Ecto neural progenitor cell (in vitro differentiated cells): ENCODE measurements around the gene PPP4R4.
"Not testable (repeated sequence)": the region's sequence is repeated elsewhere in the genome, so short reads cannot be mapped to it uniquely, and the experiment has no call there.

ENCODE experiments used
- DNase-seq: peaks from one replicate; pipeline ENCODE4 v3.0.0-alpha.2; 2018; ENCODE audit warnings: low spot score

PPP4R4 gene

DNA sequence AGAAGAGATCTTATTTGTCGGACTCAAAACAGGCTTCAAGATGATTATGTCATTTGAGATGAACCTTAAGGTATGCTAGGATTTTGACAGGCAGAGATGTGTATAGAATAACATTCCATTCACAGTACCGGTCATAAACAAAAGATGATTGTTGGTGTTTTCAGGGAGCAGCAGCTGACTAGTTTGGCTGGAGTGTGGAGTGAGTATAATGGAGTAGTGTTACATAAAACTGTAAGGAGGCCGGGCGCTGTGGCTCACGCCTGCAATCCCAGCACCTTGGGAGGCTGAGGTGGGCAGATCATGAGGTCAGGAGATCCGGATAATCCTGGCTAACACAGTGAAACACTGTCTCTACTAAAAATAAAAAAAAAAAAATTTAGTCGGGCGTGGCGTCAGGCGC, 95.0 kb downstream of the PPP4R4 start:
- no peak for DNase-seq

DNA sequence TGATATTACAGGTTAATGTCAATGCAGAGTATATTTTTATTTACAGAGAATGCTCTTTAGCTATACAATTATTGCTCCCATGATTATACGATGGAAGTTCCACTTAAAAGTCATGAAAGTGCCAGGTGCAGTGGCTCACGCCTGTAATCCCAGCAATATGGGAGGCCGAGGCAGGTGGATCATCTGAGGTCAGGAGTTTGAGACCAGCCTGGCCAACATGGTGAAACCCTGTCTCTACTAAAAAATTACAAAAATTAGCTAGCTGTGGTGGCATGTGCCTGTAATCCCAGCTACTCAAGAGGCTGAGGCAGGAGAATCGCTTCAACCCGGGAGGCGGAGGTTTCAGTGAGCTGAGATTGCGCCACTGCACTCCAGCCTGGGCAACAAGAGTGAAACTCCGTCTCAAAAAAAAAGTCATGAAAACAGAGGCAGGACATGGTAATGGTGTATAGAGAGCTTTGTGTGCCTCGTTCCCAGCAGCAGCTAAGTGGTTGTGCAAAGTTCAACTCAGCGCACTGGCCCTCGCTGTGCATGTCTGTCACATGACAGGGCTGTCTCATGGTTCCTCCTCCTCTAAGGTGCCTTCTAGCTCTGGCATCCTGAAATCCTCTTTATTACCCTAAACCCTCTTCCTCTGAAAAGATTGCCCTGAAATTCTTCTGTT, 102.9 kb downstream of the PPP4R4 start:
- DNase-seq: not testable (repeated sequence)

- no peak for DNase-seq
Observed at GRCh38 chr14:94278731-94279130, 104.6 kb downstream of the PPP4R4 start.

DNA sequence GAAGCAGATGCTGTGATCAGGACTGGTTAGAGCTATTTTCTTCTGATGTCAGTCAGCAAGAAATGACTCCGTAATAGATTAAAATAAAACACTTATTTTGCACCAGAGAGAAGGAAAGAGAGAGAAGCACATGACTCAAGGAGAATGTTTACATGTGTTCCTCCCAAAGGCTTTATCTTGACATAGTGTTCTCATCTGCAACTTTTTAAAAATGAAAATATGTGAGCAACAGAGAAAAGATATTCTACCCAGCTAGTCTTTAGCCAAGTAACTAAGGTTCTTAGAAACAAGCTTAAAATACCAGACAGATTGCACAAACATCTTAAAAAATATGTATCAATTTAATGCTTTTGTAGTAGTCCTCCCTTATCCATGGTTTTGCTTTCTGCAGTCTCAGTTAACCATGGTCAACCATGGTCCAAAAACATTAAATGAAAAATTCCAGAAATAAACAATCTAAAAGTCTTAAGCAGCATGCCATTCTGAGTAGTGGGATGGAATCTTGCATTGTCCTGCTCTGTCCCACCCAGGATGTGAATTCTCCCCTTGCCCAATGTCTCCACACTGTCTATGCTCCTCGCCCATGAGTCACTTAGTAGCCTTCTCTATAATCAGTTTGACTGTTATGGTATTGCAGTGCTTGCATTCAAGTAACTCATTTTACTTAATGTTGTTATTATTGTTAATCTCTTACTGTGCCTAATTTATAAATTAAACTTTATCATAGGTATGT, 109.0 kb downstream of the PPP4R4 start:
- DNase-seq: no peak

DNA sequence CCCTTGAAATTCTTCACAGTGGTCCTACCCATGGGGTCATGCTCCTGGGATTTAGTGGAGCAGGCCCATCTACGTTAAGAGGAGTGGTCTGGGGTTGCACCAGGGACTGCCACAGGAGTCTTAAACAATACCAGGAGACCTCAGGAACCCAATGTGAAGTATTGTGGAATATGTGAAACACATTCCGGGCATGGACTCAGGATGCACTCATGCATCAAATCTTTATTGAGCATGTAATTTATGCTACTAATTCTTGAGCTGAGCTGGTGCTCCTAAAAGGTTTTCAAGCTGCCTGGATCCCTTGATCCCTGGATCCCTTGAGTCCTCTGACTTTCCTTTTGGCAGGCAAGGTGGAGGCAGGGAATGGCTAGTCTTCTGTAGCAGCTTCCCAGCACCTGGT, 110.1 kb downstream of the PPP4R4 start:
- DNase-seq: no peak

DNA sequence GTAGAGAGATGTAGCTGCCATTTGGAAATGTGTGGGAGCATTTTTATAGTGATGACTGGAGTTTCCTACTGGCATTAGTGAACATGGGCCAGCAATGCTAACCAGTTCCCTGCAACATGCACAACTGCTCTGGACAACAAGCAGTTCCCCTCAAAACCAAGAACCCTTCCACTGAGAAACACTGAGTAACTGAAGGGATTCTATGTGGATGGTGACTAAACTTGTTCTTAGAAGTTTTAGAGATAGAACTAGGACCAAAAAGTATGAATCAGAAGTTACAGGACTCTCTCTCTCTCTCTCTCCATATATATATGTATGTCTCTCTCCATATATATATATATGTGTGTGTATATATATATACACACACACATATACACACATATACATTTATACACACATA, 111.0 kb downstream of the PPP4R4 start:
- DNase-seq: no peak

DNA sequence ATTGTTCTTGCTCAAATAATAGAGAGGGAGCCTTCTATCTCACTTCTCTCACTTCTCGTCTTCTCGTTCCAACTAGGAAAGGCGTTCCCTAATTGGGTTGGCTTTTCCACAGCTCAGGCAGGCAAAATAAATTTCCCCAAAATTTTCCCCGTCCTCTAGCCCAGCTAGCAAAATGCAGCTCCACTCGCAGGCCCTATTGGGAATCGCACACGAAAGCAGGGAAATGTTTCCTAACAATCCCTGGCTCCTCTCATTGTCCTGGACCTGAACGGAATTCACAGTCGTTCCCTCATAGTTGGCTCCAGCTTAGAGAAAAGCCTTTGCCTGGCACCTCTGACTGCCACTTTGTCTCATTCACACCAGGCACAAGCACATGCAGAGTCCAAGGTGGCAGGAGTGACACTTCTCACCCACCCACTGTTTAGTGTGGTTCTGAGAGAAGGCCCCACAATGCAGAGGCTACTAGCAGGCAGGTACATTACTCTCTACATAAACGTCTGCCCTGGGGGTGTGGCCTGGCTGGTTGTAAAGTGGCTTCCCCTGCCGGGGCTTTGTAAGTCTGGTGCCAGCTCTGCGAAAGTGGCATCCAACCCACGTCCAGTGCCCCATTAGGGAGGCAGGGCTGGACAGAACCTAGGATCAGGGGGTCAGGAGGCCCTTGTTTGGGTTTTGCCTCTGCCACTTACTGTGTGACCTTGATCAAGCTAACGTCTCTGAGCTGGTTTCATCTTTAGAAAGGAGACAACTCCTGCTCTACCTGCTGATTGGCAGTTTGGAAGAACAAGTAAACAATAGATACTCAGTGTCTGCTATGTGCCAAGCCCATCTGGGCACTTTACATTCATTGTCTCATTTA, 114.7 kb downstream of the PPP4R4 start:
- no peak for DNase-seq

GRCh38 chr14:94290197-94290596, 116.1 kb downstream of the PPP4R4 start:
- DNase-seq: no peak

GRCh38 chr14:94291159-94291905, 117.2 kb downstream of the PPP4R4 start:
- DNase-seq: no peak

GRCh38 chr14:94291906-94292525, 117.9 kb downstream of the PPP4R4 start:
- no peak for DNase-seq

DNA sequence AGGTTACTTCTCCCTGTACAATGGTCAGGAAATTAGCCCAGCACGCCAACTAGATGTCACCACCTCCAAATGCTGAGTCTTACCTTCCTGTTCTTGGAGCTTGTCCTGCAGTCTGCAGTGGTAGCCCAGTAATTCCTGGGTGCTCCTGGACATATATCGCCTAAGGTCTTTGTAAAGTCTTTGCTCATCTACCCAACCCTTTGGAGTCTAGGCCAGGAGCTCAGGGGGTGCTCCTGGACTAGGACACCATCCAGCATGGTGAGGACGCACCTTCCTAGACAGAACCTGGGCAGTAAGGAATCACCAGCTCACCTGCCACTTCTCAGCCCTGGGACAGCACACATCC, 118.4 kb downstream of the PPP4R4 start:
- DNase-seq: no peak

- no peak for DNase-seq
Observed at GRCh38 chr14:94292872-94293577, 118.9 kb downstream of the PPP4R4 start, which contains the start of gene SERPINA10. Gene SERPINA10 (minus strand): TSS chr14:94293268. CDS start chr14:94290593, 2,675 bp downstream.

- no peak for DNase-seq
Observed at GRCh38 chr14:94293578-94293924, 119.4 kb downstream of the PPP4R4 start.

DNA sequence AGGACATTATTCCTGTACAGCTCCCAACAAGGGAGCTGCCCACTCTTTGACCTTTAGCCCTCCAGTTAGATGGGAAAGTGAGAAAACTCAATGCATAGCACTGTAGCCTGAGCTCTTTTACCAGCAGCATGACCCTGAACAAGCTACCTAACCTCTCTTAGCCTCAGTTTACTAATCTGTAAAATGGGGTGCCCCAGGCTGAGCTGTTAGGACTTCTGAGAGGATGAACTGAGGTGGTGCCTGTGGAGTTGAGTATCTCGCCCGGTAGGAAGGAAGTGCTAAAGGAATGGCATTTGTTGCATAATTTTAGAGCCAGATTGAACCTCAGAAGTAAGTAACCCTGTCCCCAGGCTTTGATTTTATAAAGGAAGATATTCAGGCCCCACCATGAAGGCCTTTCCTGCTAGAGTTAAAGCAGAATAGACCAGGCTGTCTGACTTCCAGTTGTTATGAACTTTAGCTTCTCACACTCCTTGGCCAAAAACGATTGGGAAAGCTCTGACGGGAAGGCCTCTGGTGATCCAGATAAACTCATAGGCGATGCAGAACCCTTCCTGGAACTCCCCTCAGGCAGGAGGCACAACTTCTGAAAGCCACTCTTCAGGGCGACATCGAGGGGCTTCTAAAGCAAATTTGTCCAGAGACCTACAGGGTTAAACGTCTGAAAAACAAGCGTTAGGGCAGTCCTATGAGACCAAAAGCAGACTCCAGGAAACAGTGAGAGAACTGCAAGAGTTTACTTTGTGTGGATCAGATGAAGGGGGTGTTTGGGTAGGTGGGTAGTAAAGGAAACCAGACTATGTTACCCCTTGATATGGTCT, 121.4 kb downstream of the PPP4R4 start:
- no peak for DNase-seq

DNA sequence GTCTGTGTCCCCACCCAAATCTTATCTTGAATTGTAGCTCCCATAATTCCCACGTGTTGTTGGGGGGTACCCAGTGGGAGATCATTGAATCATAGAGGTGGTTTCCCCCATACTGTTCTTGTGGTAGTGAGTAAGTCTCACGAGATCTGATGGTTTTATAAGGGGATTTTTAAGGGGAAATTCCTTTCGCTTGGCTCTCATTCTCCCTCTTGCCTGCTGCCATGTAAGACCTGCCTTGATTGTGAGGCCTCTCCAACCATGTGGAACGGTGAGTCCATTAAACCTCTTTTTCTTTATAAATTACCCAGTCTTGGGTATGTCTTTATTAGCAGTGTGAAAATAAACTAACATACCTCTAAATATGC, 122.0 kb downstream of the PPP4R4 start:
- not testable (repeated sequence) for DNase-seq

- DNase-seq: no peak
Observed at GRCh38 chr14:94298130-94298529, 124.0 kb downstream of the PPP4R4 start.

DNA sequence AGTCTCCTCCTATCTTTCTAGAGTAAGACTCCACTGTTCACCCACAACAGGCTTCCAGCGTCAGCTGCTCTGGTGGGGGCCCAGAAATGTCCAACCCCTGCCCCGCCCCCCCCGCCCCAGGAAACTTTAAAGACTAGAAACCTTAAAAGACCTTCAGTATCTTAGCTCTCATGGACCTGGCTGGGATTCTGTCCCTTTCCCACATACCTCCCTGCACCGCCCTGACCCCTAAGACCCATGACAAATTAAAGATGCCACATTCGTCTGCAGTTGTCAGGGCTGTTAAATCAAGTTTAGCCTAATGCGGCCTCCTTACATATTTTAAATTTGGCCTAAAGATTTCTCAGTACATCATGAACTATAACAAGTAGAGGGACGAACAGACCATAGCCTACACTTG, 129.0 kb downstream of the PPP4R4 start:
- DNase-seq: peak; percentile 30

DNA sequence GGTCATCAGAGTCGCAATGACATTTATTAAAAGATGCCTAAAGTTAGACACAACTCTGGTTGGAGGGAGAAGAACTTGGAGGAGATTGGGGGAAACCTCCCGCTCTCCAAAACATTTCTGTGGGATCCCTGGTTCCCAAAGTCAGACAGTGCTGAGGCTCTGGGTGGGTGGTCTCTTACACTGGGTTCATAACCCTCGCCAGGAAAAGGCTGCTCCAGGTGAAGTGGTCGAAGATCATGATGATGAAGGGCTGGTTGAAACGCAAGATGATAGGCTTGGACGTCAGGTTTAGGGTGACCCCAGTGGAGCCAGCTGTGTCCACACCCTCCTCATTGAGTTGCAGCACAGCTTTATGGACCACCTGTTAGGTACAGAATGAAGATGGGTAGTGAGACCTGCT, 130.1 kb downstream of the PPP4R4 start:
- peak; percentile 14 for DNase-seq

GRCh38 chr14:94305620-94306019, 131.5 kb downstream of the PPP4R4 start:
- DNase-seq: peak; percentile 15
